AG04449 (cell line): ENCODE results near the gene PRKCZ.
A peak's percentile ranks its signal among the peaks of the same experiment; 100 is the strongest.

Experiments used
- CTCF ChIA-PET: fragments of 350-600 bp; formaldehyde crosslinking; extraction: SDS; loops from one replicate; lab custom pipeline; 2021; ENCODE audit warnings: antibody characterized with exemption; lab: Yijun Ruan, JAX
- POLR2A ChIA-PET: fragments of 400-600, 350-600 bp; formaldehyde crosslinking; extraction: SDS; loops from one replicate; lab custom pipeline; 2020; ENCODE audit warnings: antibody characterized with exemption, inconsistent platforms; lab: Yijun Ruan, JAX
- DNase-seq: peaks from one replicate; pipeline ENCODE4 v3.0.0-alpha.2; 2010; ENCODE audit warnings: low read depth, low spot score
- H3K4me3 ChIP-seq: 2 replicates; pipeline ENCODE4 v1.5.1; 2011; ENCODE audit warnings: low read depth, mild to moderate bottlenecking, control low read depth, low read length
- TF ChIP-seq, protein P1 (sequence below): IDR thresholded peaks from one replicate; pipeline ENCODE4 v1.5.1; 2011; ENCODE audit warnings: mild to moderate bottlenecking, moderate library complexity, low read length, control low read depth, inconsistent platforms; ENCODE audit not compliant: insufficient read depth; ENCODE audit errors: missing control alignments

Gene PRKCZ

DNA sequence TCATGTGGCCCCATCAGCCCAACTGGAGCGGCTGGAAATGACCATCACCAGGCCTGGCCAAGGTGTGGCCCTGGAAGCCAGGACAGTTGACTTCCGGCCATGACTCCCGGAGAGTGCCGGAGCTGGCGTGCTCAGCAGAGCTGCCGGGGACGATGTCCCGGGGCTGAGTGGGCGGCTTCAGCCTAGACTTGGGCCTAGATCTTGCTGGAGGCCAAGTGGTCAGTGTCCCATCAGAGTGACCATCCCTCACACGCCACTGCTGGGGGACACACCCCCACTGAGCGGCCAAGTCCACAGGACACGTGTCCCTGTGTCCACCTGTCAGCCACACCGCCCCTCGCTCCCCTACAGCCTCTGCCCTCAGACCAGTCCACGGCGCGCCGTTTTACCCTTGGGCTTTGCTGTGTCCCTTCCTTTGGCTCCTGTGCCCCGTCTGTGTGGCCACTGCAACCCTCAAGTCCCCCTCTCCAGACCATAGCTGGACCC, 140.3 kb downstream of the PRKCZ start:
- ChIA-PET CTCF (interaction anchor here (1.0 to 26.3 kb wide), 4 partner anchors 10 to 194 kb away, joined by 3 to 891 read pairs (median 30); partner anchors contain the start of genes MORN1 and RER1), POLR2A (no interaction called here)
- peak overlapping the region; percentile 62 for H3K4me3 ChIP-seq
- no peak for DNase-seq
- TF ChIP-seq, protein P1, sequence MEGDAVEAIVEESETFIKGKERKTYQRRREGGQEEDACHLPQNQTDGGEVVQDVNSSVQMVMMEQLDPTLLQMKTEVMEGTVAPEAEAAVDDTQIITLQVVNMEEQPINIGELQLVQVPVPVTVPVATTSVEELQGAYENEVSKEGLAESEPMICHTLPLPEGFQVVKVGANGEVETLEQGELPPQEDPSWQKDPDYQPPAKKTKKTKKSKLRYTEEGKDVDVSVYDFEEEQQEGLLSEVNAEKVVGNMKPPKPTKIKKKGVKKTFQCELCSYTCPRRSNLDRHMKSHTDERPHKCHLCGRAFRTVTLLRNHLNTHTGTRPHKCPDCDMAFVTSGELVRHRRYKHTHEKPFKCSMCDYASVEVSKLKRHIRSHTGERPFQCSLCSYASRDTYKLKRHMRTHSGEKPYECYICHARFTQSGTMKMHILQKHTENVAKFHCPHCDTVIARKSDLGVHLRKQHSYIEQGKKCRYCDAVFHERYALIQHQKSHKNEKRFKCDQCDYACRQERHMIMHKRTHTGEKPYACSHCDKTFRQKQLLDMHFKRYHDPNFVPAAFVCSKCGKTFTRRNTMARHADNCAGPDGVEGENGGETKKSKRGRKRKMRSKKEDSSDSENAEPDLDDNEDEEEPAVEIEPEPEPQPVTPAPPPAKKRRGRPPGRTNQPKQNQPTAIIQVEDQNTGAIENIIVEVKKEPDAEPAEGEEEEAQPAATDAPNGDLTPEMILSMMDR, result no peak

DNA sequence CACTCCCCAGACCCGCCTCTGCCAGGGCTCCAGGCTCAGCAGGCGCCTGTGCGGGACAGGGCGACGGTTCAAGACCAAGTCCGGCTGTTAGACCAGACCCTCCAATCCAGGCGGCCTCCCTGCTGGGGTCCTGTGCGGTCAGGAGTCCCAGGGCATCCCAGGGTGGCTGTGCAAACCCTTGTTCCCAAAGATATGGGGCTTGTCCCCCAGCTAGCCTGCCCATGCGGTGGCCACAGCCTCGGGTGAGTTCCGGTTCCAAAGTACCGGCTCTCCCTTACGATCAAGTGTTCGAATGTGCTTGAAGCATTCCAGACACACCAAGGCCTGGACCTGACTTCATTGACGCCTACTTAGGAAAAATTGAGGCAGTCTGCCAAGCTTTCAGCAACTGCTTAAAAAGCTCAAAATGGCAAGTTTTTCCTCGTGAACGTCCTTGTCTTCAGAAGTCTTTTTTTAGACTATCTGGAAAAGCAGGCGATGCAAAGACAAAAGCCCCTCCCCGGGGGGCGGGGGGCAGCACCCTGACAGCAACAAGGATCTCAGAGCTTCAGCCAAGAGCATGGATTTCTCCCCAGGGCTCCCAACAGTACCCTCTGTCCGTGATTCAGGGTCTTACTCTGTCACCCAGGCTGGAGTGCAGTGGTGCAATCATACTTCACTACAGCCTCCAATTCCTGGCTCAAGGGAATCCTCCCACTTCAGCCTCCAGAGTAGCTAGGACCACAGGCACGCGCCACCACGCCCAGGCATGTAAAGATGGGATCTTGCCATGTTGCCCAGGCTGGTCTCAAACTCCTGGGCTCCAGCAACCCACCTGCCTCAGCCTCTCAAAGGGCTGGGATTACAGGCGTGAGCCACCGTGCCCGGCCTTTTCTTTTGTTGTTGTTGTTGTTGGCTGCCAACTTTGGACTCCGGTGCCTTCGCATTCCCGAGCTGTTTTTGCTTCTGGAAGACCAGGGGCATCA, 142.1 kb downstream of the PRKCZ start:
- no peak for DNase-seq
- TF ChIP-seq, protein P1, result no peak
- ChIA-PET CTCF (interaction anchor here (0.8 to 26.3 kb wide), 5 partner anchors 18 to 355 kb away, joined by 3 to 891 read pairs (median 6); partner anchors contain the start of genes MORN1 and RER1), POLR2A (interaction anchor here (0.8 kb wide), 1 partner anchor 35 kb away, joined by 4 read pairs; no protein-coding TSS in a partner anchor)
- H3K4me3 ChIP-seq, result peak overlapping the region; percentile 3; the same call in 1 of the 2 replicates

DNA sequence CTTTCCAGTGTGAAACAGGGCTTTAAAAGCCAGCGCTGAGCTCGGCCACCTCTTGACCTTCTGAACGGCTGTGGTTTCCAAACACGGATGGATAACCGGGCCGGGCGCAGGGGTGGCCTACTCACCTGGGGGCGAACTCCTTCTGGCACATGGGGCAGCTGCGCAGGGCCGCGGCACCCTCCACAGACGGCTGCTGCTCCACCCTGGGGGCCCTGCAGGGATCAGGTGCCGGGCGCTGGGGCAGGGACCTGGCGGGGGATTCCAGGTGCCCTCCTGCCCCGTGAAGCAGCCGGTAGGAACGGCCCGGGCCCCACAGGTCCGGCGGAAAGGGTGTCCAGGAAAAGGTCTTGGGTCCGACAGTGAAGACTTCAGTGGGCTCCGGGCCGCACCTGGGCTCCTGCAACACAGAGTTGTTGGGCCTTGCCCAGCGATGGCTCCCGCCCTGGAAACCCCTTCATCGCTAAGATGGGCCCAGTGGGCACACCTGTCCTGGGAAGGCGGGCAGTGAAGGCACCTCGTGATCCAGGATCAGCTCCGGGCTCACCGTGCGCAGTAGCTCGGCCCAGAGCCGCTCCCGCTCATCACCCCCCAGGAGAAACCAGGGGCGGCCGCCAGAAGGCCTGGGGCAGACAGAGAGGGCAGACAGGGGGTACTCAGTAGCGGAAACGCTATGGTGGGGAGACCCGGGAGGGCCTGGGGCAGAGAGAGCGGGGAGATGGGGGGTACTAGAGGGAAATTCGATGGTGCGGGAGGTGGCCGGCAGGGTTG, 143.5 kb downstream of the PRKCZ start:
- ChIA-PET CTCF (interaction anchor here (1.1 to 26.3 kb wide), 3 partner anchors 121 to 213 kb away, joined by 3 to 891 read pairs (median 43); partner anchors contain the start of genes MORN1 and RER1), POLR2A (interaction anchor here (1.0 kb wide), 1 partner anchor 35 kb away, joined by 4 read pairs; the partner anchor contains the start of gene SKI)
- H3K4me3 ChIP-seq, result peak overlapping the region; percentile 66
- TF ChIP-seq, protein P1, result no peak
- no peak for DNase-seq

- CTCF ChIA-PET, result interaction anchor here (0.7 to 26.3 kb wide), 37 partner anchors 11 to 1230 kb away, joined by 3 to 891 read pairs (median 6); partner anchors contain the start of genes MORN1, PEX10, RER1 and SKI
- DNase-seq, result no peak
These were observed 144.2 kb downstream of the PRKCZ start, which contains the start of gene FAAP20 for GRCh38 chr1:2194319-2194897. Gene FAAP20 (minus strand): TSS chr1:2194772. CDS start chr1:2194749, 23 bp downstream.

More at GRCh38 chr1:2194319-2194897, 144.2 kb downstream of the PRKCZ start, which contains the start of gene FAAP20:
- TF ChIP-seq, protein P1, result no peak
- POLR2A ChIA-PET, result interaction anchor here (0.7 to 1.5 kb wide), 10 partner anchors 33 to 213 kb away, joined by 3 to 9 read pairs (median 4); partner anchors contain the start of genes MORN1, RER1 and SKI
- peak within 1 kb of the TSS; percentile 66 for H3K4me3 ChIP-seq
